HL-60 (cell line): ENCODE results near the gene ZBTB44.

Source experiments
- GABPA ChIP-seq: IDR thresholded peaks from 2 replicates; pipeline ENCODE4 v1.6.1; 2012; ENCODE audit warnings: low read depth
- POLR2AphosphoS5 ChIP-seq: IDR thresholded peaks from 2 replicates; pipeline ENCODE4 v1.6.1; 2012; ENCODE audit warnings: low read depth
- REST ChIP-seq: IDR thresholded peaks from 2 replicates; pipeline ENCODE4 v1.6.1; 2012; ENCODE audit warnings: low read depth; ENCODE audit not compliant: insufficient replicate concordance
- TF ChIP-seq, protein P1 (sequence below): IDR thresholded peaks from one replicate; pipeline ENCODE4 v1.5.1; 2011; ENCODE audit warnings: low read length, control low read depth, inconsistent platforms; ENCODE audit not compliant: insufficient read depth

DNA sequence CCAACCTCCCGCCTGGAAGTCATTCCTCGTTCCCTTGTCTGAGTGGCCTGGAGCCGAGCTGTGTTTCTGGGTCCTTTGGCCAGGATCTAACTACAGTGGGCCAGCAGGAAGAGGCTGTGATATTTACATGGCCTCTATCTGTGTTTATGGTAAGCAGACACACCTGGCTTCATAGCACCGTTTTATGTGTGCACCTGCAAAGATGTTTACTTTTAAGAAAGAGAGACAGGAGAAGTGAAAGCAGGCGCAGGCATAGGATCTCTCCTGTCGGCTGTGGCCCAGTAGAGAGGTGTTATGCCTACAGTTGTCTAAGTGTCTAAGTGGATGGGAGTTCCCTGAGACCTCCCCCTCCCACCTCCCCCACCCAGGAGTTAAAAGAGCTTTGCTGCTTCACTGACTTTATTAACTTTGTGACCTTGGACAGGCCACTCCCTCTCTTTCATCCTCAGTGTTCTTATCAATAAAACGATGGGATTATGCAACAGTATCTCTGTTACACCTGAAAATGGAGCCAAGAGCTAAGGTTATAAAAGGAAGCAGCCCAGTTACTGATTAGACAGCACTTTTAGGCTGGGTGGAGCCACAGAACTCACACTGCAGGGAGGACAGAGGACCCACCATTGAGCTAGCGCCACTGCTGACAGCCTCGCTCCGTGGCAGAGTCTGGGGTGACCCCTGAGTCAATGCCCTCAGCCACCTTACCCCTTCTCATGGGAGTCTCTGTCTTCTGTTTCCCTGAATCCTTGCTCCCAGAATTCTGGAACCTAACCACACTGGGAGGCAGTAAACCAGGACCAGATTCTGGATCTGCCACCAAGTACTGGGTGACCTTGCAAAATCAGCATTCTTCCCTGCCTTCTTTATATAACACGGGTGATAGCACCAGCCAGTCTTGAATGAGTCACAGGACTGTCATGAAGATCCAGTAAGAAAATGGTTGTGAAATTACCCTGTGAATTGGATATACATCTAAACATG lies 133.1 kb downstream of the ZBTB44 start:
- TF ChIP-seq, protein P1, sequence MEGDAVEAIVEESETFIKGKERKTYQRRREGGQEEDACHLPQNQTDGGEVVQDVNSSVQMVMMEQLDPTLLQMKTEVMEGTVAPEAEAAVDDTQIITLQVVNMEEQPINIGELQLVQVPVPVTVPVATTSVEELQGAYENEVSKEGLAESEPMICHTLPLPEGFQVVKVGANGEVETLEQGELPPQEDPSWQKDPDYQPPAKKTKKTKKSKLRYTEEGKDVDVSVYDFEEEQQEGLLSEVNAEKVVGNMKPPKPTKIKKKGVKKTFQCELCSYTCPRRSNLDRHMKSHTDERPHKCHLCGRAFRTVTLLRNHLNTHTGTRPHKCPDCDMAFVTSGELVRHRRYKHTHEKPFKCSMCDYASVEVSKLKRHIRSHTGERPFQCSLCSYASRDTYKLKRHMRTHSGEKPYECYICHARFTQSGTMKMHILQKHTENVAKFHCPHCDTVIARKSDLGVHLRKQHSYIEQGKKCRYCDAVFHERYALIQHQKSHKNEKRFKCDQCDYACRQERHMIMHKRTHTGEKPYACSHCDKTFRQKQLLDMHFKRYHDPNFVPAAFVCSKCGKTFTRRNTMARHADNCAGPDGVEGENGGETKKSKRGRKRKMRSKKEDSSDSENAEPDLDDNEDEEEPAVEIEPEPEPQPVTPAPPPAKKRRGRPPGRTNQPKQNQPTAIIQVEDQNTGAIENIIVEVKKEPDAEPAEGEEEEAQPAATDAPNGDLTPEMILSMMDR, result no peak
- TF ChIP-seq POLR2AphosphoS5 (no peak), REST (no peak), GABPA (no peak)
